AG20443 (cell line): Measurements from ENCODE around the gene CAMK1D.
"Not testable (repeated sequence)": the region's sequence is repeated elsewhere in the genome, so short reads cannot be mapped to it uniquely, and the experiment has no call there.

Experiments
- DNase-seq: peaks from one replicate; pipeline ENCODE4 v3.0.0; 2012; ENCODE audit warnings: low spot score, mixed read lengths

Gene CAMK1D

GRCh38 chr10:12518024-12518423 is 168.7 kb downstream of the CAMK1D start:
- DNase-seq, result no peak

GRCh38 chr10:12521423-12521822 is 172.1 kb downstream of the CAMK1D start:
- no peak for DNase-seq

- DNase-seq, result no peak
Observed at GRCh38 chr10:12526311-12526710, 177.0 kb downstream of the CAMK1D start.

- no peak for DNase-seq
Observed at GRCh38 chr10:12529976-12530375, 180.6 kb downstream of the CAMK1D start.

- DNase-seq, result no peak
Observed at GRCh38 chr10:12531305-12532220, 182.2 kb downstream of the CAMK1D start.

- DNase-seq, result no peak
Observed at GRCh38 chr10:12533151-12533550, 183.8 kb downstream of the CAMK1D start.

- DNase-seq, result no peak
Observed at GRCh38 chr10:12533723-12534122, 184.4 kb downstream of the CAMK1D start.

- DNase-seq, result no peak
Observed at GRCh38 chr10:12534824-12535223, 185.5 kb downstream of the CAMK1D start.

GRCh38 chr10:12535656-12536055 is 186.3 kb downstream of the CAMK1D start:
- DNase-seq, result no peak

- no peak for DNase-seq
Observed at GRCh38 chr10:12538491-12538995, 189.2 kb downstream of the CAMK1D start.

GRCh38 chr10:12539350-12540164 is 190.2 kb downstream of the CAMK1D start:
- DNase-seq, result no peak

- peak; percentile 25 for DNase-seq
Observed at GRCh38 chr10:12540341-12540781, 191.0 kb downstream of the CAMK1D start.

GRCh38 chr10:12541446-12542067 is 192.2 kb downstream of the CAMK1D start:
- DNase-seq, result no peak

GRCh38 chr10:12542133-12542670 is 192.9 kb downstream of the CAMK1D start:
- no peak for DNase-seq

- DNase-seq, result no peak
Observed at GRCh38 chr10:12543589-12543988, 194.2 kb downstream of the CAMK1D start.

- DNase-seq, result not testable (repeated sequence)
Observed at GRCh38 chr10:12546160-12546802, 196.9 kb downstream of the CAMK1D start.

GRCh38 chr10:12547301-12547771 is 198.0 kb downstream of the CAMK1D start:
- DNase-seq, result no peak

- no peak for DNase-seq
Observed at GRCh38 chr10:12549297-12549696, 199.9 kb downstream of the CAMK1D start.

GRCh38 chr10:12550994-12551393 is 201.6 kb downstream of the CAMK1D start:
- no peak for DNase-seq

- DNase-seq, result no peak
Observed at GRCh38 chr10:12556039-12556438, 206.7 kb downstream of the CAMK1D start.

- no peak for DNase-seq
Observed at GRCh38 chr10:12559578-12560178, 210.3 kb downstream of the CAMK1D start.
